GM12872 (cell line): ENCODE results near the gene VAMP2.

Experiments
- CTCF ChIP-seq: IDR thresholded peaks from 3 replicates; pipeline ENCODE4 v1.5.1; 2011; ENCODE audit warnings: low read depth, mild to moderate bottlenecking, low read length, moderate library complexity; ENCODE audit not compliant: insufficient read depth

VAMP2 gene

GRCh38 chr17:8151120-8151640, 11.6 kb downstream of the VAMP2 start:
- TF ChIP-seq CTCF: no peak

GRCh38 chr17:8150194-8151119, 12.3 kb downstream of the VAMP2 start:
- TF ChIP-seq CTCF: no peak

- TF ChIP-seq CTCF: no peak
These were observed 13.1 kb downstream of the VAMP2 start for GRCh38 chr17:8149419-8150193.

- no peak for TF ChIP-seq CTCF
These were observed 14.2 kb downstream of the VAMP2 start for GRCh38 chr17:8148560-8148959.

GRCh38 chr17:8147805-8148404, 14.8 kb downstream of the VAMP2 start:
- no peak for TF ChIP-seq CTCF

- TF ChIP-seq CTCF: no peak
These were observed 15.5 kb downstream of the VAMP2 start for GRCh38 chr17:8147141-8147804.
